Measurements from ENCODE around the gene NEK1.

Gene NEK1

GRCh38 chr4:169604131-169604900 is 8.1 kb downstream of the NEK1 start:
- H3K4me2 ChIP-seq (ENCODE audit: low read depth, low read length): no peak overlapping the region

GRCh38 chr4:169603312-169603711 is 9.1 kb downstream of the NEK1 start:
- no peaks in the 10 kb centered on the region for H3K9me3 ChIP-seq (replicated peaks; ENCODE audit: insufficient read depth, low read length)
- no peak for DNase-seq
- no peaks in the 10 kb centered on the region for H3F3A ChIP-seq (ENCODE audit: insufficient read depth, low read length)
- no peaks in the 10 kb centered on the region for H3K9me2 ChIP-seq (replicated peaks; ENCODE audit: insufficient read depth, low read length)
- peaks cover 23% of the 10 kb centered on the region for H3K79me2 ChIP-seq (ENCODE audit: low read length)
- H3K9ac ChIP-seq (ENCODE audit: low read length): no peak overlapping the region
- H2AFZ ChIP-seq (ENCODE audit: low read length): no peak overlapping the region
- H3K4me3 ChIP-seq (ENCODE audit: low read length): no peak overlapping the region
- no peak overlapping the region for H3K27ac ChIP-seq (ENCODE audit: low read length)
- TF ChIP-seq EZH2phosphoT487 (IDR thresholded peaks at IDR 0.05; ENCODE audit: low read length) (no peak), EZH2 (optimal IDR thresholded peaks at IDR 0.05; ENCODE audit: low read depth, low read length) (no peak)
- TF ChIP-seq, protein P1, sequence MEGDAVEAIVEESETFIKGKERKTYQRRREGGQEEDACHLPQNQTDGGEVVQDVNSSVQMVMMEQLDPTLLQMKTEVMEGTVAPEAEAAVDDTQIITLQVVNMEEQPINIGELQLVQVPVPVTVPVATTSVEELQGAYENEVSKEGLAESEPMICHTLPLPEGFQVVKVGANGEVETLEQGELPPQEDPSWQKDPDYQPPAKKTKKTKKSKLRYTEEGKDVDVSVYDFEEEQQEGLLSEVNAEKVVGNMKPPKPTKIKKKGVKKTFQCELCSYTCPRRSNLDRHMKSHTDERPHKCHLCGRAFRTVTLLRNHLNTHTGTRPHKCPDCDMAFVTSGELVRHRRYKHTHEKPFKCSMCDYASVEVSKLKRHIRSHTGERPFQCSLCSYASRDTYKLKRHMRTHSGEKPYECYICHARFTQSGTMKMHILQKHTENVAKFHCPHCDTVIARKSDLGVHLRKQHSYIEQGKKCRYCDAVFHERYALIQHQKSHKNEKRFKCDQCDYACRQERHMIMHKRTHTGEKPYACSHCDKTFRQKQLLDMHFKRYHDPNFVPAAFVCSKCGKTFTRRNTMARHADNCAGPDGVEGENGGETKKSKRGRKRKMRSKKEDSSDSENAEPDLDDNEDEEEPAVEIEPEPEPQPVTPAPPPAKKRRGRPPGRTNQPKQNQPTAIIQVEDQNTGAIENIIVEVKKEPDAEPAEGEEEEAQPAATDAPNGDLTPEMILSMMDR (IDR thresholded peaks at IDR 0.05; ENCODE audit: low read length): no peak
- H3K27me3 ChIP-seq (replicated peaks; ENCODE audit: insufficient read depth, low read length): no peaks in the 10 kb centered on the region
- H3K36me3 ChIP-seq (replicated peaks; ENCODE audit: insufficient read depth, low read length): 0 out of 2 replicates have a peak, but pooled peaks cover 12% of the 10 kb centered on the region
- no peaks in the 10 kb centered on the region for H3K4me1 ChIP-seq (ENCODE audit: low read length)
- no peak overlapping the region for H3K4me2 ChIP-seq (ENCODE audit: low read depth, low read length)
- no peaks in the 10 kb centered on the region for H4K20me1 ChIP-seq (ENCODE audit: insufficient read depth, low read length)

More at GRCh38 chr4:169604131-169604900, 8.1 kb downstream of the NEK1 start:
- no peaks in the 10 kb centered on the region for H3K9me2 ChIP-seq (replicated peaks; ENCODE audit: insufficient read depth, low read length)
- H3K27me3 ChIP-seq (replicated peaks; ENCODE audit: insufficient read depth, low read length): no peaks in the 10 kb centered on the region
- no peaks in the 10 kb centered on the region for H3K4me1 ChIP-seq (ENCODE audit: low read length)
- DNase-seq: no peak
- H3F3A ChIP-seq (ENCODE audit: insufficient read depth, low read length): no peaks in the 10 kb centered on the region
- peaks cover 26% of the 10 kb centered on the region for H3K79me2 ChIP-seq (ENCODE audit: low read length)
- H4K20me1 ChIP-seq (ENCODE audit: insufficient read depth, low read length): no peaks in the 10 kb centered on the region
- TF ChIP-seq EZH2 (optimal IDR thresholded peaks at IDR 0.05; ENCODE audit: low read depth, low read length) (no peak), EZH2phosphoT487 (IDR thresholded peaks at IDR 0.05; ENCODE audit: low read length) (no peak)
- TF ChIP-seq, protein P1 (IDR thresholded peaks at IDR 0.05; ENCODE audit: low read length): no peak
- H3K9ac ChIP-seq (ENCODE audit: low read length): no peak overlapping the region
- H3K36me3 ChIP-seq (replicated peaks; ENCODE audit: insufficient read depth, low read length): 0 out of 2 replicates have a peak, but pooled peaks cover 9% of the 10 kb centered on the region
- no peaks in the 10 kb centered on the region for H3K9me3 ChIP-seq (replicated peaks; ENCODE audit: insufficient read depth, low read length)
- no peak overlapping the region for H3K4me3 ChIP-seq (ENCODE audit: low read length)
- no peak overlapping the region for H2AFZ ChIP-seq (ENCODE audit: low read length)
- no peak overlapping the region for H3K27ac ChIP-seq (ENCODE audit: low read length)

DNA sequence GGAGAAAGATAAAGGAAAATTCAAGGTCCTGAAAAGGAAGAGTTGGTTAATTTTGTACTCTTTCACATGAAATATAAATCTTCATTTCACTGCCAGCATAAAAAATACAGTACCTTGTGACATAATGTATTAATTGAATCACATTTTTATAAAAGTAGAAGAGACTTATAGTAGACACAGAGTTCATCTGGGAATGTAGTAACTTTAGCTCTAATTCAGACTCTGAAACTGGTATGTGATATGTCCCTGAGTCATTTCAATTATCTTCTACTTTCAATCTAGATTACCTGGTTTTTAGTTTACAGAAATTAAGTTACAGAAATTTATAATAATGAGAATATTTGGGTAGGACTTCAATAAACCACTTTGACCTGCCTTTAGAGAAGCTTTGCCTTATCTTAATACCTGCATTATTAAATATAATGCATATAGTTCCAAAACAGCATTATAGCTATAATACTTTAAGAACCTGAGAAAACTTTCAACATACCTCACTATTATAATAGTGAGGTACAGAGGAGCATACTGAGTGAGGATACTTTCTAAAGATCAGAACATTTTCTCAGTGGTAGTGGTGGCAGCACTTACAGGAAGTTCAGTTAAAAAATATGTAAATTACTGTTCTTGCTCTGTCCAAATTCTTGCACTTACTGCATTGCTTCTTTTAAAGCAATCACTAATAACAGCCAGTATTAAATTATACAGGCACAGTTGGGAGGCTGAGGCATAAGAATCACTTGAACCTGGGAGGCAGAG is 11.2 kb downstream of the NEK1 start:
- peaks cover 13% of the 10 kb centered on the region for H3K79me2 ChIP-seq (ENCODE audit: low read length)
- no peak for DNase-seq
- no peak overlapping the region for H3K9ac ChIP-seq (ENCODE audit: low read length)
- no peaks in the 10 kb centered on the region for H4K20me1 ChIP-seq (ENCODE audit: insufficient read depth, low read length)
- H3K9me3 ChIP-seq (replicated peaks; ENCODE audit: insufficient read depth, low read length): no peaks in the 10 kb centered on the region
- H3K4me3 ChIP-seq (ENCODE audit: low read length): no peak overlapping the region
- H3K36me3 ChIP-seq (replicated peaks; ENCODE audit: insufficient read depth, low read length): 0 out of 2 replicates have a peak, but pooled peaks cover 12% of the 10 kb centered on the region
- TF ChIP-seq EZH2phosphoT487 (IDR thresholded peaks at IDR 0.05; ENCODE audit: low read length) (no peak), EZH2 (optimal IDR thresholded peaks at IDR 0.05; ENCODE audit: low read depth, low read length) (no peak)
- TF ChIP-seq, protein P1 (IDR thresholded peaks at IDR 0.05; ENCODE audit: low read length): no peak
- no peak overlapping the region for H2AFZ ChIP-seq (ENCODE audit: low read length)
- no peaks in the 10 kb centered on the region for H3K9me2 ChIP-seq (replicated peaks; ENCODE audit: insufficient read depth, low read length)
- H3K4me2 ChIP-seq (ENCODE audit: low read depth, low read length): no peak overlapping the region
- H3F3A ChIP-seq (ENCODE audit: insufficient read depth, low read length): no peaks in the 10 kb centered on the region
- H3K27me3 ChIP-seq (replicated peaks; ENCODE audit: insufficient read depth, low read length): no peaks in the 10 kb centered on the region
- no peaks in the 10 kb centered on the region for H3K4me1 ChIP-seq (ENCODE audit: low read length)
- H3K27ac ChIP-seq (ENCODE audit: low read length): no peak overlapping the region

All from MM.1S (cell line).